HepG2 (cell line): ENCODE results near the gene SEMA7A. TPM values are rescaled to one million over a fixed set of nuclear protein-coding genes. Genes with fewer than 3 reads are reported as not detected.
A peak's percentile ranks its signal among the peaks of the same experiment; 100 is the strongest.

ENCODE experiments used
- ATF7 ChIP-seq, 2 experiments: fragments of 450-650 bp in 1 of 2; sonication (generic) in 1 of 2; formaldehyde crosslinking in 1 of 2; IDR thresholded peaks; 2 replicates each; pipeline versions ENCODE4 v1.4.0 to v1.6.1; 2016 to 2020; ENCODE audit warnings: antibody characterized with exemption in 1 of 2, mild to moderate bottlenecking in 1 of 2, missing genetic modification reagents in 1 of 2
- DMAP1 ChIP-seq: IDR thresholded peaks from 2 replicates; pipeline ENCODE4 v1.6.1; 2016
- ERF ChIP-seq: IDR thresholded peaks from 2 replicates; pipeline ENCODE4 v1.6.1; 2018; ENCODE audit warnings: missing biosample characterization, missing genetic modification reagents
- IKZF4 ChIP-seq: sonication (generic); formaldehyde crosslinking; IDR thresholded peaks from 2 replicates; pipeline ENCODE4 v1.5.1; 2020; ENCODE audit warnings: borderline replicate concordance, mild to moderate bottlenecking, low read depth, missing genetic modification reagents; ENCODE audit errors: not compliant biosample characterization
- KDM6A ChIP-seq: IDR thresholded peaks from 2 replicates; pipeline ENCODE4 v1.6.1; 2016; ENCODE audit warnings: low read depth
- KLF9 ChIP-seq: IDR thresholded peaks from 2 replicates; pipeline ENCODE4 v1.6.1; 2016; ENCODE audit warnings: low read depth
- MXI1 ChIP-seq: IDR thresholded peaks from 3 replicates; pipeline ENCODE4 v1.6.1; 2012; ENCODE audit warnings: low read depth, low read length, inconsistent platforms, borderline replicate concordance
- NCOA1 ChIP-seq: sonication (generic); formaldehyde crosslinking; IDR thresholded peaks from 2 replicates; pipeline ENCODE4 v1.9.0; 2021; ENCODE audit warnings: missing genetic modification reagents
- PHF5A ChIP-seq: IDR thresholded peaks from one replicate; pipeline ENCODE4 v1.6.1; 2018; ENCODE audit warnings: low read depth, missing genetic modification reagents; ENCODE audit not compliant: unreplicated experiment
- TBX2 ChIP-seq: sonication (generic); formaldehyde crosslinking; IDR thresholded peaks from 2 replicates; pipeline ENCODE4 v1.5.0; 2020; ENCODE audit warnings: missing genetic modification reagents, mild to moderate bottlenecking, borderline replicate concordance
- TSC22D2 ChIP-seq: sonication (generic); formaldehyde crosslinking; IDR thresholded peaks from 2 replicates; pipeline ENCODE4 v1.5.1; 2020; ENCODE audit warnings: missing genetic modification reagents, mild to moderate bottlenecking, borderline replicate concordance
- ZNF83 ChIP-seq: sonication (generic); formaldehyde crosslinking; IDR thresholded peaks from 2 replicates; pipeline ENCODE4 v1.4.0; 2020; ENCODE audit warnings: missing genetic modification reagents, mild to moderate bottlenecking, borderline replicate concordance
- ZNF891 ChIP-seq: sonication (generic); formaldehyde crosslinking; IDR thresholded peaks from 2 replicates; pipeline ENCODE4 v1.5.0; 2020; ENCODE audit warnings: mild to moderate bottlenecking, missing genetic modification reagents
- ZZZ3 ChIP-seq: sonication (generic); formaldehyde crosslinking; IDR thresholded peaks from 2 replicates; pipeline ENCODE4 v1.4.0; 2020; ENCODE audit warnings: missing genetic modification reagents, mild to moderate bottlenecking, borderline replicate concordance
- polyA plus RNA-seq, 8 experiments: library from polyadenylated mRNA; depleted of rRNA in 3 of 8; stranded (reverse) in 7 of 8; unstranded in 1 of 8; fragments of >200 nt; fragmentation: Illumina TruSeq in 4 of 8; extraction: Trizol in 4 of 8; gene quantifications; 2 replicates each; pipeline versions ENCODE4 v1.2.1 to v1.2.3, GENCODE V29; 2011 to 2016; ENCODE audit warnings: low read depth in 4 of 8, missing spikeins in 1 of 8, mixed read lengths in 1 of 8; ENCODE audit not compliant: insufficient read depth in 1 of 8
- total RNA-seq, 5 experiments: library from RNA; depleted of rRNA; stranded (reverse); fragments of >200 nt; fragmentation: Illumina TruSeq; extraction: Trizol; gene quantifications; 2 replicates each; pipeline ENCODE4 v1.2.3, GENCODE V29; 2016; ENCODE audit warnings: low read depth in 1 of 5
- TF ChIP-seq, protein P1 (sequence below): IDR thresholded peaks from 2 replicates; pipeline ENCODE4 v1.6.1; 2012; ENCODE audit warnings: inconsistent platforms
- TF ChIP-seq, protein P2 (sequence below): sonication (generic); formaldehyde crosslinking; conservative IDR thresholded peaks from 2 replicates; pipeline ENCODE4 v1.8.1; 2023; ENCODE audit warnings: missing genetic modification reagents
- TF ChIP-seq, protein P3 (sequence below): sonication (generic); formaldehyde crosslinking; IDR thresholded peaks from 2 replicates; pipeline ENCODE4 v1.5.0; 2020; ENCODE audit warnings: mild to moderate bottlenecking, missing genetic modification reagents
- TF ChIP-seq, protein P4 (sequence below): IDR thresholded peaks from 2 replicates; pipeline ENCODE4 v1.6.1; 2018; ENCODE audit warnings: missing genetic modification reagents
- TF ChIP-seq, protein P5 (sequence below): sonication (generic); formaldehyde crosslinking; IDR thresholded peaks from 2 replicates; pipeline ENCODE4 v1.5.0; 2020; ENCODE audit warnings: mild to moderate bottlenecking, missing genetic modification reagents, moderate library complexity
- TF ChIP-seq, protein P6 (sequence below): sonication (generic); formaldehyde crosslinking; IDR thresholded peaks from 2 replicates; pipeline ENCODE4 v1.4.0; 2020; ENCODE audit warnings: missing genetic modification reagents

Gene SEMA7A
- total and polyA plus RNA-seq, 2 of the 13 experiments (the other 11 are each of a cell fraction or from before 2014, with no cell fraction given), result 9.0 to 15.8 TPM

DNA sequence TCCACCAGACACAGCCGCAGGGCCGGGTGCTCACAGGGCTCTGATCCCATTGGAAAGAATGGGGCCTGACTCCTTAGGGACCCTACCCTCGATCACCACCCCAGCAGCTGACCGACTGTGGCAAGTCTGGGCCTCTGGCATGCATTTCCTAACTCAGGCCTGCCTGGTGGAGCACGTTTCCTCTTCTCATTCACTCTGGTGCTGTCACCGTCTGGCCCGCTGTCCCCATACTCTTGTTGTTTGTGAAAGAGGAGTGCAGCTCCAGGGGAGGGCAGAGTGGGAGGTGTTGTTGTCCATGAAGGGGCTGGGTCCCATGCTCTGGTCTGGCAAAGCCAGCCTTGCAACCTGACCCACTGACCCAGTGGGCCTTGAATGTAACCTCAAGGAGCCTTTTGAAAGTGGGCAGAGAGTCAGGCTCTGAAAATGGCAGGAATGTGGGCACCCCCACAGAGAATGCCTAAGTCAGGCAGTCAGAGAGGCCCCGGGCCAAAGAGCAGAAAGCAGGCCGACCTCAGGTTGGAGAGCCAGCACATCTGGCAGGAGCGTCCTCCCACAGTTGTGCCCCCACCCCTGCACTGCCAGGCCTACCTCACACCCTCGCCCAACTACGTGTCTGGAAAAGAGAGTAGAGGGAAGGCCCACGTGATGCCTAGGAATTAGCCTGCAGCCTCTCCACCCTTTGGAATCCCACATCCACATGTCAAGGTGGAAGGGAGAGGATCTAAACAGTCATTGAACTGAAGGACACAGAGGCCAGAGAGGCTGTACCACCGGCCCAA, 10.9 kb downstream of the SEMA7A start (continued):
- no peak for TF ChIP-seq KLF9 (CRISPR knock-in tag)
- no peak for TF ChIP-seq IKZF4 (CRISPR knock-in tag)
- no peak for TF ChIP-seq ATF7 (IDR thresholded peaks at IDR 0.05)
- TF ChIP-seq ATF7 (CRISPR knock-in tag; IDR thresholded peaks at IDR 0.05), result no peak
- TF ChIP-seq NCOA1 (CRISPR knock-in tag), result 0 out of 2 replicates have a peak, but pooled peaks have one; percentile 41
- TF ChIP-seq, protein P1, sequence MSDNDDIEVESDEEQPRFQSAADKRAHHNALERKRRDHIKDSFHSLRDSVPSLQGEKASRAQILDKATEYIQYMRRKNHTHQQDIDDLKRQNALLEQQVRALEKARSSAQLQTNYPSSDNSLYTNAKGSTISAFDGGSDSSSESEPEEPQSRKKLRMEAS, result 0 out of 2 replicates have a peak, but pooled peaks have one; percentile 24
- TF ChIP-seq TSC22D2, result no peak; the same call in 1 of the 2 replicates
- peak; percentile 28; the same call in 1 of the 3 replicates for TF ChIP-seq MXI1
- TF ChIP-seq, protein P2, sequence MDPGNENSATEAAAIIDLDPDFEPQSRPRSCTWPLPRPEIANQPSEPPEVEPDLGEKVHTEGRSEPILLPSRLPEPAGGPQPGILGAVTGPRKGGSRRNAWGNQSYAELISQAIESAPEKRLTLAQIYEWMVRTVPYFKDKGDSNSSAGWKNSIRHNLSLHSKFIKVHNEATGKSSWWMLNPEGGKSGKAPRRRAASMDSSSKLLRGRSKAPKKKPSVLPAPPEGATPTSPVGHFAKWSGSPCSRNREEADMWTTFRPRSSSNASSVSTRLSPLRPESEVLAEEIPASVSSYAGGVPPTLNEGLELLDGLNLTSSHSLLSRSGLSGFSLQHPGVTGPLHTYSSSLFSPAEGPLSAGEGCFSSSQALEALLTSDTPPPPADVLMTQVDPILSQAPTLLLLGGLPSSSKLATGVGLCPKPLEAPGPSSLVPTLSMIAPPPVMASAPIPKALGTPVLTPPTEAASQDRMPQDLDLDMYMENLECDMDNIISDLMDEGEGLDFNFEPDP, result no peak
- TF ChIP-seq, protein P3, sequence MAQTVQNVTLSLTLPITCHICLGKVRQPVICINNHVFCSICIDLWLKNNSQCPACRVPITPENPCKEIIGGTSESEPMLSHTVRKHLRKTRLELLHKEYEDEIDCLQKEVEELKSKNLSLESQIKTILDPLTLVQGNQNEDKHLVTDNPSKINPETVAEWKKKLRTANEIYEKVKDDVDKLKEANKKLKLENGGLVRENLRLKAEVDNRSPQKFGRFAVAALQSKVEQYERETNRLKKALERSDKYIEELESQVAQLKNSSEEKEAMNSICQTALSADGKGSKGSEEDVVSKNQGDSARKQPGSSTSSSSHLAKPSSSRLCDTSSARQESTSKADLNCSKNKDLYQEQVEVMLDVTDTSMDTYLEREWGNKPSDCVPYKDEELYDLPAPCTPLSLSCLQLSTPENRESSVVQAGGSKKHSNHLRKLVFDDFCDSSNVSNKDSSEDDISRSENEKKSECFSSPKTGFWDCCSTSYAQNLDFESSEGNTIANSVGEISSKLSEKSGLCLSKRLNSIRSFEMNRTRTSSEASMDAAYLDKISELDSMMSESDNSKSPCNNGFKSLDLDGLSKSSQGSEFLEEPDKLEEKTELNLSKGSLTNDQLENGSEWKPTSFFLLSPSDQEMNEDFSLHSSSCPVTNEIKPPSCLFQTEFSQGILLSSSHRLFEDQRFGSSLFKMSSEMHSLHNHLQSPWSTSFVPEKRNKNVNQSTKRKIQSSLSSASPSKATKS (CRISPR knock-in tag), result no peak
- no peak for TF ChIP-seq ZZZ3 (CRISPR knock-in tag)
- peak; percentile 32; the same call in 1 of the 2 replicates for TF ChIP-seq KDM6A (CRISPR knock-in tag)
- TF ChIP-seq PHF5A (CRISPR knock-in tag), result no peak
- peak; percentile 18; the same call in 1 of the 2 replicates for TF ChIP-seq DMAP1
- TF ChIP-seq ERF, result 0 out of 2 replicates have a peak, but pooled peaks have one; percentile 20
- peak; percentile 50; the same call in 1 of the 2 replicates for TF ChIP-seq ZNF891 (CRISPR knock-in tag)
- TF ChIP-seq, protein P4, sequence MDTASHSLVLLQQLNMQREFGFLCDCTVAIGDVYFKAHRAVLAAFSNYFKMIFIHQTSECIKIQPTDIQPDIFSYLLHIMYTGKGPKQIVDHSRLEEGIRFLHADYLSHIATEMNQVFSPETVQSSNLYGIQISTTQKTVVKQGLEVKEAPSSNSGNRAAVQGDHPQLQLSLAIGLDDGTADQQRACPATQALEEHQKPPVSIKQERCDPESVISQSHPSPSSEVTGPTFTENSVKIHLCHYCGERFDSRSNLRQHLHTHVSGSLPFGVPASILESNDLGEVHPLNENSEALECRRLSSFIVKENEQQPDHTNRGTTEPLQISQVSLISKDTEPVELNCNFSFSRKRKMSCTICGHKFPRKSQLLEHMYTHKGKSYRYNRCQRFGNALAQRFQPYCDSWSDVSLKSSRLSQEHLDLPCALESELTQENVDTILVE, result no peak
- TF ChIP-seq, protein P5, sequence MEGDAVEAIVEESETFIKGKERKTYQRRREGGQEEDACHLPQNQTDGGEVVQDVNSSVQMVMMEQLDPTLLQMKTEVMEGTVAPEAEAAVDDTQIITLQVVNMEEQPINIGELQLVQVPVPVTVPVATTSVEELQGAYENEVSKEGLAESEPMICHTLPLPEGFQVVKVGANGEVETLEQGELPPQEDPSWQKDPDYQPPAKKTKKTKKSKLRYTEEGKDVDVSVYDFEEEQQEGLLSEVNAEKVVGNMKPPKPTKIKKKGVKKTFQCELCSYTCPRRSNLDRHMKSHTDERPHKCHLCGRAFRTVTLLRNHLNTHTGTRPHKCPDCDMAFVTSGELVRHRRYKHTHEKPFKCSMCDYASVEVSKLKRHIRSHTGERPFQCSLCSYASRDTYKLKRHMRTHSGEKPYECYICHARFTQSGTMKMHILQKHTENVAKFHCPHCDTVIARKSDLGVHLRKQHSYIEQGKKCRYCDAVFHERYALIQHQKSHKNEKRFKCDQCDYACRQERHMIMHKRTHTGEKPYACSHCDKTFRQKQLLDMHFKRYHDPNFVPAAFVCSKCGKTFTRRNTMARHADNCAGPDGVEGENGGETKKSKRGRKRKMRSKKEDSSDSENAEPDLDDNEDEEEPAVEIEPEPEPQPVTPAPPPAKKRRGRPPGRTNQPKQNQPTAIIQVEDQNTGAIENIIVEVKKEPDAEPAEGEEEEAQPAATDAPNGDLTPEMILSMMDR (CRISPR knock-in tag), result 0 out of 2 replicates have a peak, but pooled peaks have one; percentile 9
- no peak for TF ChIP-seq ZNF83 (CRISPR knock-in tag)
- TF ChIP-seq TBX2 (CRISPR knock-in tag), result peak; percentile 43; the same call in 1 of the 2 replicates
- TF ChIP-seq, protein P6, sequence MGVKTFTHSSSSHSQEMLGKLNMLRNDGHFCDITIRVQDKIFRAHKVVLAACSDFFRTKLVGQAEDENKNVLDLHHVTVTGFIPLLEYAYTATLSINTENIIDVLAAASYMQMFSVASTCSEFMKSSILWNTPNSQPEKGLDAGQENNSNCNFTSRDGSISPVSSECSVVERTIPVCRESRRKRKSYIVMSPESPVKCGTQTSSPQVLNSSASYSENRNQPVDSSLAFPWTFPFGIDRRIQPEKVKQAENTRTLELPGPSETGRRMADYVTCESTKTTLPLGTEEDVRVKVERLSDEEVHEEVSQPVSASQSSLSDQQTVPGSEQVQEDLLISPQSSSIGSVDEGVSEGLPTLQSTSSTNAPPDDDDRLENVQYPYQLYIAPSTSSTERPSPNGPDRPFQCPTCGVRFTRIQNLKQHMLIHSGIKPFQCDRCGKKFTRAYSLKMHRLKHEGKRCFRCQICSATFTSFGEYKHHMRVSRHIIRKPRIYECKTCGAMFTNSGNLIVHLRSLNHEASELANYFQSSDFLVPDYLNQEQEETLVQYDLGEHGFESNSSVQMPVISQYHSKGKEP (CRISPR knock-in tag), result no peak
